PC-9 (cell line): Measurements from ENCODE around the gene THOC2. TPM values are rescaled to one million over a fixed set of nuclear protein-coding genes. Genes with fewer than 3 reads are reported as not detected.
"Not testable (repeated sequence)": the region's sequence is repeated elsewhere in the genome, so short reads cannot be mapped to it uniquely, and the experiment has no call there.

Experiments
- BruUV-seq: library from RNA; stranded (reverse); fragments of 400-500 nt; replicated peaks from 2 replicates; lab custom pipeline; 2021; lab: Mats Ljungman, UMichigan
- CTCF ChIA-PET: fragments of 300-600 bp; sonication (Branson Sonifier 250); formaldehyde crosslinking; loops from one replicate; lab custom pipeline; 2022; ENCODE audit warnings: antibody characterized with exemption; lab: Charles Lee
- POLR2A ChIA-PET: fragments of 300-600 bp; sonication (Branson Sonifier 250); formaldehyde crosslinking; loops from one replicate; lab custom pipeline; 2022; ENCODE audit warnings: antibody characterized with exemption; ENCODE audit not compliant: unreplicated experiment; lab: Charles Lee
- DNase-seq, 2 experiments: peaks; one replicate each; pipeline versions ENCODE4 v3.0.0 to v3.0.0-alpha.2; 2015 to 2022; ENCODE audit warnings: mixed read lengths in 1 of 2
- H2AFZ ChIP-seq: fragments of 200-600 bp; sonication (generic); 2 replicates; pipeline ENCODE4 v1.8.1; 2017; ENCODE audit warnings: antibody characterized with exemption
- H3F3A ChIP-seq: fragments of 200-600 bp; sonication (generic); 2 replicates; pipeline ENCODE4 v1.8.1; 2017; ENCODE audit warnings: antibody characterized with exemption, mild to moderate bottlenecking, low read depth; ENCODE audit not compliant: insufficient read depth
- H3K27ac ChIP-seq: fragments of 200-600 bp; sonication (generic); 2 replicates; pipeline ENCODE4 v1.6.1; 2016; ENCODE audit warnings: mixed run types
- H3K27me3 ChIP-seq: fragments of 200-600 bp; sonication (generic); 2 replicates; pipeline ENCODE4 v1.6.1; 2016; ENCODE audit warnings: low read depth, mixed run types; ENCODE audit not compliant: insufficient read depth
- H3K36me3 ChIP-seq: fragments of 200-600 bp; sonication (generic); 2 replicates; pipeline ENCODE4 v1.6.1; 2016; ENCODE audit warnings: low read depth, mixed run types
- H3K4me1 ChIP-seq: fragments of 200-600 bp; sonication (generic); replicated peaks from 2 replicates; pipeline ENCODE4 v1.6.1; 2016; ENCODE audit warnings: mixed run types; ENCODE audit not compliant: insufficient read depth
- H3K4me2 ChIP-seq: fragments of 200-600 bp; sonication (generic); 2 replicates; pipeline ENCODE4 v1.6.1; 2017; ENCODE audit warnings: mixed run types
- H3K4me3 ChIP-seq: fragments of 200-600 bp; sonication (generic); 2 replicates; pipeline ENCODE4 v1.6.1; 2016; ENCODE audit warnings: mixed run types
- H3K79me2 ChIP-seq: fragments of 200-600 bp; sonication (generic); 2 replicates; pipeline ENCODE4 v1.6.1; 2017; ENCODE audit warnings: low read depth, mixed run types
- H3K9me2 ChIP-seq: fragments of 200-600 bp; sonication (generic); 2 replicates; pipeline ENCODE4 v1.8.1; 2017; ENCODE audit warnings: mild to moderate bottlenecking; ENCODE audit not compliant: insufficient read depth
- H3K9me3 ChIP-seq: fragments of 200-600 bp; sonication (generic); 2 replicates; pipeline ENCODE4 v1.8.1; 2016; ENCODE audit warnings: low read depth; ENCODE audit not compliant: insufficient read depth
- H4K20me1 ChIP-seq: fragments of 200-600 bp; sonication (generic); 2 replicates; pipeline ENCODE4 v1.8.1; 2017; ENCODE audit not compliant: insufficient read depth
- EZH2 ChIP-seq: fragments of 200-600 bp; sonication (generic); IDR thresholded peaks from 2 replicates; pipeline ENCODE4 v1.8.0; 2017; ENCODE audit warnings: antibody characterized with exemption, low read depth
- intact Hi-C: fragments of 100-400 bp; cut with micrococcal nuclease; formaldehyde crosslinking; loops from one replicate; pipeline ENCODE4 v1.10.0; 2022; ENCODE audit not compliant: unreplicated experiment
- total RNA-seq: library from RNA; stranded (reverse); gene quantifications from 2 replicates; pipeline ENCODE4 v1.2.3, GENCODE V29; 2021
- TF ChIP-seq, protein P1 (sequence below): fragments of 200-600 bp; sonication (generic); conservative IDR thresholded peaks from 2 replicates; pipeline ENCODE4 v1.6.1; 2017; ENCODE audit warnings: mixed run types, antibody characterized with exemption, mild to moderate bottlenecking, moderate library complexity

THOC2 gene
- total RNA-seq, 1 experiment from 2014 or later = 158 TPM

DNA sequence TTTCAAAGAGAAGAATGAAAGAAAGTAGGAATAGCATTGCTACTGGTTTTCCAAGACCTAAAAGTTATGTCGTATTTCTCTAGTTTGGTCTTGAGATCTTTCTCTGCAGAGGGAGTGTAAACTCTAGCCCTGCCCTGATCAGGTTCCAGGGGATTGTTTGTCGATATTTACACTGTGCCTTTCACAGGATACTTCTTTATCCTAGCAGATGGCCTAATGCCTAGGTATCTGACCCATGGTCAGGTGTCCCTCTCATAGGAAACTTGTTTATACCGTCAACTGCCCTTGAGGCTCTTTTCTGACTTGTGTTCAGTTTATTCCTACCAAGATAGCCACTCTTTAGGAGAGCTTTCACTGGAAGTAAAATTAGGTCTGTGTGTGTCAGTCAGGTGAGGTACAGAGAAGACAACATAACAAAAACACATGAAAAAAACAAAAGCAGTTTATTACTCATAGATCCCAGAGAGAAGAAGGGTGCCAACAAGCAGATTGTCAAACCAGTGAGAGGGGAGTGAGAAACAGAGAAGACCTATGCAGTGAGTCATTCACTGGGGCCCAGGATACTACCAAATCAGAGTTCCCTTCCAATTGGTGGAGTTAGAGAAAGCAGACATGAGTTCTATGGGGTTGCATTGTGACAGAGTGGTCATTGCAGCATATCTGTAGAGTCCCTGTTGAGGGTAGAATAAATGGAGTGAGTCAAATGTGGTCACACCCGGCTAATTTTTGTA lies 40.6 kb upstream of the THOC2 start:
- Histone ChIP-seq H2AFZ (no peak overlapping the region), H3K9me3 (no peaks in the 10 kb centered on the region), H3K4me3 (no peak overlapping the region), H3K4me1 (no peaks in the 10 kb centered on the region), H3K4me2 (no peak overlapping the region), H3K9me2 (no peaks in the 10 kb centered on the region; the same call in 1 of the 2 replicates), H3K27me3 (no peaks in the 10 kb centered on the region), H3K79me2 (no peaks in the 10 kb centered on the region), H3F3A (no peaks in the 10 kb centered on the region), H3K27ac (no peak overlapping the region), H4K20me1 (no peaks in the 10 kb centered on the region), H3K36me3 (no peaks in the 10 kb centered on the region)
- no TSS peak for BruUV-seq
- no peak for DNase-seq
- intact Hi-C loops = no loop called here
- POLR2A ChIA-PET = no interaction called here
- CTCF ChIA-PET = no interaction called here
- TF ChIP-seq EZH2 = no peak
- TF ChIP-seq, protein P1, sequence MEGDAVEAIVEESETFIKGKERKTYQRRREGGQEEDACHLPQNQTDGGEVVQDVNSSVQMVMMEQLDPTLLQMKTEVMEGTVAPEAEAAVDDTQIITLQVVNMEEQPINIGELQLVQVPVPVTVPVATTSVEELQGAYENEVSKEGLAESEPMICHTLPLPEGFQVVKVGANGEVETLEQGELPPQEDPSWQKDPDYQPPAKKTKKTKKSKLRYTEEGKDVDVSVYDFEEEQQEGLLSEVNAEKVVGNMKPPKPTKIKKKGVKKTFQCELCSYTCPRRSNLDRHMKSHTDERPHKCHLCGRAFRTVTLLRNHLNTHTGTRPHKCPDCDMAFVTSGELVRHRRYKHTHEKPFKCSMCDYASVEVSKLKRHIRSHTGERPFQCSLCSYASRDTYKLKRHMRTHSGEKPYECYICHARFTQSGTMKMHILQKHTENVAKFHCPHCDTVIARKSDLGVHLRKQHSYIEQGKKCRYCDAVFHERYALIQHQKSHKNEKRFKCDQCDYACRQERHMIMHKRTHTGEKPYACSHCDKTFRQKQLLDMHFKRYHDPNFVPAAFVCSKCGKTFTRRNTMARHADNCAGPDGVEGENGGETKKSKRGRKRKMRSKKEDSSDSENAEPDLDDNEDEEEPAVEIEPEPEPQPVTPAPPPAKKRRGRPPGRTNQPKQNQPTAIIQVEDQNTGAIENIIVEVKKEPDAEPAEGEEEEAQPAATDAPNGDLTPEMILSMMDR = no peak

DNA sequence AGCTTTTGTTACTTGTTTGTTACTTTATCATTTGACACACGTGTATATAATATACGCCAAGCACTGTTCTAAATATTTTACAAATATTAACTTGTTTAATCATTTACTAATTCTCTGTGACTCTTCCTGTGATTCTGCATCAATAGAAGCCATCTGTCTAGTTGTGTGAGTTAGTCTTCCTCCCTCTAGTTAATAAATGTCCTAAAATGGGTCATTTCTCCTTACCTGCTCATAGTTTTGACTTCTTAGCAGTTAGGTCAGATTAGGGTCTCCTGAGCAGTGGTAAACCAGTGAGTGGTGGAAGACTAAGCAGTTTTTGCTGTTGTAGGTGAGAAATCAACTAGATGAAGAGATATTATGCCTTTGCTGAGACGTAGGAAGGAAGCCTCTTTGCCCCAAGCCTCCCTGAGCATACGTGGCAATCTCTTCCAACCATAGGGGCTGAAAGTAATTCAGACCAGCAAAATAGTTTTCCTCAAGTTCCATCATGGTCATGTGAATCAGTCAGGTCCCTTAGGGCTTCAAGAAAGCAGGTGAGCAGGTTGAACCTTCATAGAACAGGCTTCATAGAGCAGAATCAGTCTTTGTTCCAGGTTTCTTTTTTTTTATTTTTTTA lies 38.7 kb upstream of the THOC2 start:
- no peaks in the 10 kb centered on the region for H3K27me3 ChIP-seq
- no peaks in the 10 kb centered on the region for H3K36me3 ChIP-seq
- ChIA-PET POLR2A (no interaction called here), CTCF (interaction anchor here (0.6 kb wide), 1 partner anchor 28 kb away, joined by 3 read pairs; no protein-coding TSS in a partner anchor)
- no peaks in the 10 kb centered on the region for H3K9me3 ChIP-seq
- no peak overlapping the region for H2AFZ ChIP-seq
- H3K9me2 ChIP-seq = no peaks in the 10 kb centered on the region; the same call in 1 of the 2 replicates
- no peaks in the 10 kb centered on the region for H3K4me1 ChIP-seq
- no peaks in the 10 kb centered on the region for H3F3A ChIP-seq
- H3K27ac ChIP-seq = no peak overlapping the region
- no peak overlapping the region for H3K4me2 ChIP-seq
- no peak for DNase-seq
- no peaks in the 10 kb centered on the region for H4K20me1 ChIP-seq
- no peaks in the 10 kb centered on the region for H3K79me2 ChIP-seq
- intact Hi-C loops = no loop called here
- TF ChIP-seq, protein P1 = no peak
- TF ChIP-seq EZH2 = no peak
- BruUV-seq = no TSS peak
- no peak overlapping the region for H3K4me3 ChIP-seq

DNA sequence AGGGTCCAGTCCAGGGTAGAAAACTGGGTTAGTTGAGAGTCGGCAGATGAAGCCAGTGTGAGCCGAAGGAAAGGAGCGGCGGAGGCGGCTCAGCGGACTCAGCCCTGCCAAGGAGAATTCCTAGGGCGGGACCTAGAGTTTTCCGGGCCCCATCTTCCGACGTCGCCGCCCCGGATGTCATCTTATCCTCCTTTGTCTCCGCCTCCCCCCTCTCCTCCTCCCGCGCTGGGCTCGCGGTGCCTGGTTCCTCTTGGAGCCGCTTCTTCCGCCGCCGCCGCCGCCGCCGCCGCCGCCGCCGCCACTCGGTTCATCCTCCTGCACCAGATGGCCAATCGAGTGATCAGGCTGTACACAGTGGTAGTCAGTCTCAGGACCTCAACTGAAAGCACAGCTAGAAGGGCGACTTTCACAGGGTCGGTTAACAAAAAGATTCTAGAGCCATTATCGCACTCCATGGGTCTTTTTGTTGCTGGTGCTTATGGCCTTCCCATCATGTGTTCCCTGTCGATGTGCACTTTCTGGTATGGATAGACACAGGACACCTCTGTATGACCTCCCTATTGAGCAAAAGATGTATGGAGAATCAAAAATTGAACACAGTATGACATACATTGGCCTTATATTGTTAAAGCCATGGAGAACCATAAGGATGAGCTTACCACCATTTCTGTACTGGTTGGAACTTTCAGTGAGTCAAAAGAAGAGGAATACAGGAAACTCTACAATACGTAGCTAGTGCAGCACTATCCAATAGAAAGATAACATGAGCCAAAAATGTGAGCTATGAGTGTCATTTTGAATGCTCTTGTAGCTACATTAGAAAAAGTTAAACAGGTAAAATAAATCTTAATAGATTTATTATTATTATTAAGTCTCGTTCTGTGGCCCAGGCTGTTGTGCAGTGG lies 32.4 kb upstream of the THOC2 start:
- Histone ChIP-seq H3F3A (peaks cover 12% of the 10 kb centered on the region), H3K9me3 (no peaks in the 10 kb centered on the region), H3K4me2 (peak overlapping the region; percentile 75), H3K27me3 (no peaks in the 10 kb centered on the region), H3K9me2 (no peaks in the 10 kb centered on the region), H4K20me1 (no peaks in the 10 kb centered on the region), H3K4me1 (peaks cover 9% of the 10 kb centered on the region; the same call in 1 of the 2 replicates), H3K79me2 (no peaks in the 10 kb centered on the region), H2AFZ (peak overlapping the region; percentile 91), H3K4me3 (peak overlapping the region; percentile 54), H3K27ac (peak overlapping the region; percentile 44), H3K36me3 (no peaks in the 10 kb centered on the region)
- TF ChIP-seq, protein P1 = no peak
- TF ChIP-seq EZH2 = no peak
- TSS peak; percentile 97 for BruUV-seq
- DNase-seq = peak; percentile 82 to 90
- ChIA-PET POLR2A (interaction anchor here (0.7 to 1.0 kb wide), 2 partner anchors 96 to 99 kb away, joined by 3 to 9 read pairs; no protein-coding TSS in a partner anchor), CTCF (interaction anchor here (0.6 to 1.3 kb wide), 7 partner anchors 13 to 174 kb away, joined by 3 to 11 read pairs (median 4); no protein-coding TSS in a partner anchor)
- intact Hi-C loops = no loop called here

DNA sequence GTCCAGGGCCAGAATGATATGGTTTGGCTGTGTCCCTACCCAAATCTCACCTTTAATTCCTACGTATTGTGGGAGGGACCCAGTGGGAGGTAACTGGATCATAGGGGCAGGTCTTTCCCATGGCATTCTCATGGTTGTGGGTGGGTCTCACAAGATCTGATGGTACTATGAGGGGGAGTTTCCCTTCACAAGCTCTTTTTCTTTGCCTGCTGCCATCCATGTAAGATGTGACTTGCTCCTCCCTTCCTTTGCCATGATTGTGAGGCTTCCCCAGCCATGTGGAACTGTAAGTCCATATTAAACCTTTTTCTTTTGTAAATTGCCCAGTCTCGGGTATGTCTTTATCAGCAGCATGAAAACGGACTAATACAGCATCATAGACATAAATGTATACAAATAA lies 27.0 kb upstream of the THOC2 start:
- H3K9me2 ChIP-seq, H3K36me3 ChIP-seq, H3K4me3 ChIP-seq, H3K27ac ChIP-seq, H3K27me3 ChIP-seq, H3K79me2 ChIP-seq, H4K20me1 ChIP-seq, H3K4me1 ChIP-seq, H3K4me2 ChIP-seq, POLR2A ChIA-PET, intact Hi-C loops, BruUV-seq, H3K9me3 ChIP-seq, DNase-seq, H3F3A ChIP-seq, H2AFZ ChIP-seq: not testable (repeated sequence)
- CTCF ChIA-PET = interaction anchor here (0.6 kb wide), 1 partner anchor 44 kb away, joined by 12 read pairs; no protein-coding TSS in a partner anchor
